MG63 (cell line): ENCODE measurements around the gene TSPAN12. TPM values are rescaled to one million over a fixed set of nuclear protein-coding genes. Genes with fewer than 3 reads are reported as not detected.

Experiments used
- DNase-seq: peaks from one replicate; pipeline ENCODE4 v3.0.0-alpha.2; 2020
- H3K27me3 ChIP-seq: fragments of 250-450 bp; sonication (Bioruptor Pico); 2 replicates; pipeline ENCODE4 v1.5.1; 2020; ENCODE audit warnings: mild to moderate bottlenecking, moderate library complexity
- H3K36me3 ChIP-seq: fragments of 250-450 bp; sonication (Bioruptor Pico); 2 replicates; pipeline ENCODE4 v1.5.1; 2020; ENCODE audit warnings: mild to moderate bottlenecking, moderate library complexity
- H3K4me3 ChIP-seq: fragments of 250-450 bp; sonication (Bioruptor Pico); 2 replicates; pipeline ENCODE4 v1.5.1; 2020; ENCODE audit warnings: mild to moderate bottlenecking, moderate library complexity
- H3K9me3 ChIP-seq: fragments of 250-450 bp; sonication (Bioruptor Pico); 2 replicates; pipeline ENCODE4 v1.5.1; 2020; ENCODE audit warnings: mild to moderate bottlenecking, moderate library complexity
- total RNA-seq: library from RNA; depleted of rRNA; stranded (reverse); fragments of >200 nt; shearing (Covaris generic); gene quantifications from 2 replicates; pipeline ENCODE4 v1.2.3, GENCODE V29; 2014; ENCODE audit warnings: low replicate concordance; rRNA removed

The TSPAN12 gene
- total RNA-seq, 1 experiment from 2014 or later = 3.1 TPM

- DNase-seq = no peak
These were observed 116.4 kb downstream of the TSPAN12 start for GRCh38 chr7:120741371-120742042.

DNA sequence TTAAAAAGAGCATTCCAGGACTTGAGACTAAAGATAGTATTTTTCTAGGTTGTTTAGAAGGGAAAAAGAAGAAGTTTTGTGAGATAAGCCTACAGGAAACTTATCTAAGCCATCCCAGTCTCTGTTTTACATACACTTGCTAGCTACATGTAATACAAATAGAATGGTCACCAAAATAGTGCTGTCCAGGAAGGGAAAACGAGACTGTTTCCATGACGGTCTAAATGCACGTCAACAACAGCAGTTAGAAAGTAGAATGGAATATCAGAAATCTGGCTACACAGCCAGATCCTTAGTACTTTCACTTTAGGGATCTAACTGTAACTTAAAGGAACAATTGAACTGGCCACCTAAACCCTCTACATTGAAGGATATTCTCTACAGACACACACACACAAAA lies 117.6 kb downstream of the TSPAN12 start:
- DNase-seq = no peak
- H3K9me3 ChIP-seq = no peaks in the 10 kb centered on the region
- peak overlapping the region; percentile 44 for H3K4me3 ChIP-seq
- no peaks in the 10 kb centered on the region for H3K27me3 ChIP-seq
- H3K36me3 ChIP-seq = no peaks in the 10 kb centered on the region

More at GRCh38 chr7:120741371-120742042, 116.4 kb downstream of the TSPAN12 start:
- Histone ChIP-seq H3K27me3 (no peaks in the 10 kb centered on the region), H3K4me3 (peak overlapping the region; percentile 44), H3K36me3 (no peaks in the 10 kb centered on the region), H3K9me3 (no peaks in the 10 kb centered on the region)

- DNase-seq = no peak
These were observed 119.1 kb downstream of the TSPAN12 start for GRCh38 chr7:120738816-120739215.

More at GRCh38 chr7:120738816-120739215, 119.1 kb downstream of the TSPAN12 start:
- Histone ChIP-seq H3K36me3 (no peaks in the 10 kb centered on the region), H3K9me3 (no peaks in the 10 kb centered on the region), H3K27me3 (no peaks in the 10 kb centered on the region), H3K4me3 (no peak overlapping the region)

Other genes with a start within 250 kb of the TSPAN12 start
- gene ING3, start 92.6 kb upstream of the TSPAN12 start, total RNA-seq = 14.1 and 19.1 TPM in 2 replicates
- 3.3 and 3.7 TPM in 2 replicates for gene CPED1, start 130.6 kb upstream of the TSPAN12 start, total RNA-seq